HL-60/S4 (cell line): ENCODE measurements around the gene RHOB.

ENCODE experiments used
- in situ Hi-C: fragments of 300-500 bp; cut with MboI; formaldehyde crosslinking; loops from 2 replicates; pipeline ENCODE4 v1.14.3; 2022; ENCODE audit warnings: low sequenced_read_pairs

Gene RHOB

DNA sequence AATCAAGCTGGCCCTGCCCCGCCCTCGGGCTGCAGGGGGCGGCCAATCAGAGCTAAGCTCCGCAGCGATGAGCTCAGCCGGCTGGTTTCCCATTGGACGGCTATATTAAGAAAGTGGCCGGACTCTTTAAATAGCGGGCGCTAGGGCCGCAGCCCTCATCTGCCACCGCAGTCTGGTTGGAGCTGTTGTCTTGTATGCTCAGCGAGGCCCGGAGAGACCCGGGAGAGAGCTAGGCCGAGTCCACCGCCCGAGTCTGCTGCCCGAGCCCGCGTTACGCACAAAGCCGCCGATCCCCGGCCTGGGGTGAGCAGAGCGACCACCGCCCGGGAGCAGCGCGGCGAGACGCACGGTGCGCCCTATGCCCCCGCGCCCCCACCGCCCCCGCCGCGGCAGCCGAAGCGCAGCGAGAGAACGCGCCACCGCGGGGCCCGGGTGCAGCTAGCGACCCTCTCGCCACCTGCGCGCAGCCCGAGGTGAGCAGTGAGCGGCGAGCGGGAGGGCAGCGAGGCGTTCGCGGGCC is at the start of gene RHOB:
RHOB (plus strand) TSS at position 158 of the 520 bp plus-strand sequence. CDS start 392 bp downstream, outside the sequence.
- in situ Hi-C loops: loop anchor here (10.0 kb wide), 1 partner anchor 198 kb away; no protein-coding TSS in a partner anchor

DNA sequence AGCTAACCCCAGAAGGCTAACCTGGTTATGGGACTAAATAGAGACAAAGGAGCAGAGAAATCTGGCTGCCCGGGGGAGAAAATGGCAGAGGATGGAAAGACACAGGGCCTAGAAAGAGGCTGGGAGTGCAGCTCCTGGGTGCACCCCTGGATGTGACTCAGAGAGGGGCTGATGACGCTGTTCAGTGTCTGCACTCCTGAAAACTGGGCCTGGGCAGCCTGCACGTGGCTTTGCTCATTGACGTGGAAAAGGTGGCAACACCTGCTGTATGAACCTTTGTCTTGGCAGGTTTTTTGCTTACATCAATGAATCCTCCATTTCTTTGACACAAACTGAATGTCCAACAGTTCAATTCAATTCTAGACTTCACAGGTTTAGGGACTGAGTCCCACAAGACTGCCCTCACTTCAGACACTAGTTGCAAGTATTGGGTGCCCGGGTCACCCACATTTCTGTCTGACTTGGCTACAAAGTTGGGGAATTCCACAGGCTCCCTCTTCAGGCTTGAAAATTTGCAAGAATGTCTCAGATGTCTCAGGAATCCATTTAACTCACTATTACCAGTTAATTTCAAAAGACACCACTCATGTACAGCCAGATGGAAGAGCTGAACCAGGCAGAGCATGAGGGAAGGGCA is 48.9 kb upstream of the RHOB start:
- in situ Hi-C loops: no loop called here

DNA sequence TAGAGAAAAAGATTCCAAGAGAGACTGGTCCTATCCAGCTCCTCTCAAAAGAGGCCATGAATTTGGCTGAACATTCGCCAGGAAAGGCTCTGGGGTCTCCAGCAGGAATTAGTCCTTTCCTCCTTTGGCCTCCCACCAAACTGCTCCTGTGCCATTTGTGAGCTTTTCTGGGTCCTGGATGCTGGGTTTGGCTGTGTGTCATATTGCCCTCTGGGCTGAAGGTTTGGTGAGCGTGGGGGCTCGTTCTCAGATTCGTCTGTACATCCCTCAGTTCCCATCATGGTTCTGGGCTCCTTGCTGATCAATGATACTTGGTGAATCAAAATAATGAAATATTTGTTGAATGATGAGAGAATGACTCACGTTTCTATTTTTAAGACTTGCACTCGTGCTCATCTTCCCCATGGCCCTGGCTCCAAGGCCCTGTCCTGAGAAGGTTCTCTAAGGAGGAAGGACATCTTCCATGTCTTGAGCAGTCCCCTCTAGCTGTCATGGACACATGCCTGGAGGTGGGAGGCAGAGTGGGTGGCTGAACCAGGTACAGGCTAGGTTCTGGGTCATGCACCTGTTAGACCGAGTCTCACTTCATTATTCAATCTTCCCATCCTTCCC is 47.8 kb upstream of the RHOB start:
- in situ Hi-C loops: no loop called here

DNA sequence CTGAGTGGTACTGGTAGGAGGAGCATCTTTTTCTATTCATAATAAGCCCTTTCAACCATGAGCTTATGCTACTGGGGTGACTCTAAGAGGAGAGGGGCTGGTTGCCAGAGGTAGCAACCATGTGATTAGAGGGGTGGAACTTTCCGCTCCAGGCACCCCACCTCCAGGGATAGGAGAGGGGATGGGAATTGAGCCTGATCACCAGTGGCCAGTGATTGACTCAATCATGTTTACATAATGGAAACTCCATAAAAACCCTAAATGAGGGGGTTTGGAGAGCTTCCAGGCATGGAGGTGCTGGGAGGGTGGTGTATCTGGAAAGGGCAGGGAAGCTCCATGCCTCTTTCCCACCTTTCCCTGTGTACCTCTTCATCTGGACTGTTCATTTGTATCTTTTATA is 46.6 kb upstream of the RHOB start:
- in situ Hi-C loops: no loop called here

GRCh38 chr2:20400787-20401488 is 45.9 kb upstream of the RHOB start:
- in situ Hi-C loops: no loop called here

DNA sequence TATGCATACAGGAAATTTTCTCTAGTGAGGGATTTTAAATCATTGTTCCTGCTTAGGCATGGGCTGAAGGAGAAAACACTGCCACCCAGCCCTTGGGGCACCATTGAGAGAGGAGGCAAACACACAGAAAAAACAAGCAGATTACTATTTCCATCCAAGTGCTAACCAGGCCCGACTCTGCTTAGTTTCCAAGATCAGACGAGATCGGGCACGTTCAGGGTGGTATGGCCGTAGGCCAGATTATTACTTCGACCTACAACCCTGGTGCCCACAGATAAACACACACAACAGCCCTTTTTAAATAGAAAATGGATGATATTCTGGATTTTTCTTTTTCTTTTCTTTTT is 45.4 kb upstream of the RHOB start:
- in situ Hi-C loops: no loop called here

DNA sequence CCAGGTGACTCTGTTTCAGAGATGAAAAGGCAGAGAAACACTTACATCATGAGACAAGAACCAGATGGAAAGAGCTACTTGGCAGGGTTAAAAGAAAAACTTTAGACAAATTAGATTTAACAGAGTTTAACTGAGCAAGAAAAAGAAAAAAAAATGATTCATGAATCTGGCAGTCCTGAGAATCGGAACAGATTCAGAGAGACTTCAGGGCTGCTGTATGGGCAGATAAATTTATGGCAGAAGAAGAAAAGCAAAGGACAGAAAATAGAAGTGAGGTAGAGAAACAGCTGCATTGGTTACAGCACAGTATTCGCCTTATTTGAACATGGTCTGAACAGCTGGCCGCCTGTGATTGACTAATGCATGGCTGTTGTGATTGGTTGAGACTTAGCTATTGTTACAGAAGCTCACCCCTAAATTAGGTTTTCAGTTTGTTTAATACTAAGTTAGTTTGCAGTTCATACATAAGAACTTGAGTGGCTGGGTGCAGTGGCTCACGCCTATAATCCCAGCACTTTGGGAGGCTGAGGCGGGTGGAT is 43.0 kb upstream of the RHOB start:
- in situ Hi-C loops: no loop called here

GRCh38 chr2:20404950-20405349 is 41.9 kb upstream of the RHOB start:
- in situ Hi-C loops: no loop called here

GRCh38 chr2:20409039-20409438 is 37.8 kb upstream of the RHOB start:
- in situ Hi-C loops: no loop called here

GRCh38 chr2:20410556-20411277 is 36.2 kb upstream of the RHOB start:
- in situ Hi-C loops: loop anchor here (10.0 kb wide), 1 partner anchor 234 kb away; no protein-coding TSS in a partner anchor

GRCh38 chr2:20411361-20411894 is 35.4 kb upstream of the RHOB start:
- in situ Hi-C loops: loop anchor here (10.0 kb wide), 1 partner anchor 233 kb away; no protein-coding TSS in a partner anchor

- in situ Hi-C loops: loop anchor here (10.0 kb wide), 1 partner anchor 230 kb away; no protein-coding TSS in a partner anchor
Observed at GRCh38 chr2:20414806-20415205, 32.1 kb upstream of the RHOB start.

- in situ Hi-C loops: loop anchor here (10.0 kb wide), 1 partner anchor 229 kb away; no protein-coding TSS in a partner anchor
Observed at GRCh38 chr2:20415511-20415918, 31.4 kb upstream of the RHOB start.

GRCh38 chr2:20416723-20417122 is 30.2 kb upstream of the RHOB start:
- in situ Hi-C loops: loop anchor here (10.0 kb wide), 1 partner anchor 228 kb away; no protein-coding TSS in a partner anchor

GRCh38 chr2:20417230-20417821 is 29.5 kb upstream of the RHOB start:
- in situ Hi-C loops: loop anchor here (10.0 kb wide), 1 partner anchor 227 kb away; no protein-coding TSS in a partner anchor

DNA sequence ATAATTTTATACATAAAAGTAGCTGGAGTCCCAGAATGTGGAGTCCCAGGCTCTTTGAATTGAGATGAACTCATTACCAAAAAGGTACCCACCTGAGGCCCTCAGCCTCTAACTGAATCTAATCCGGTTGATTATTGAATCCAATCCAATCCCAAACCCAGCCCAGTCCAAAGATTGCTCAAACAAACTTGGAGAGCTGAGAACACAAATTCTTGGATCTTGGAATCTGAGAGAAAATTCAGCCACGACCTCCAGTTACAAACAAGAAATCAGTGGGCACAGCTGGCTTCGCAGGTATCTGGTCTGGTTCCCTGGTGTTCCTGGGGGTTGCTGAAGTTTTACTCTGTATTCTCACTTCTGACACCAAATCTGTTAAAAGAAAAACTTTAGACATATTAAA is 28.4 kb upstream of the RHOB start:
- in situ Hi-C loops: loop anchor here (10.0 kb wide), 1 partner anchor 226 kb away; no protein-coding TSS in a partner anchor

DNA sequence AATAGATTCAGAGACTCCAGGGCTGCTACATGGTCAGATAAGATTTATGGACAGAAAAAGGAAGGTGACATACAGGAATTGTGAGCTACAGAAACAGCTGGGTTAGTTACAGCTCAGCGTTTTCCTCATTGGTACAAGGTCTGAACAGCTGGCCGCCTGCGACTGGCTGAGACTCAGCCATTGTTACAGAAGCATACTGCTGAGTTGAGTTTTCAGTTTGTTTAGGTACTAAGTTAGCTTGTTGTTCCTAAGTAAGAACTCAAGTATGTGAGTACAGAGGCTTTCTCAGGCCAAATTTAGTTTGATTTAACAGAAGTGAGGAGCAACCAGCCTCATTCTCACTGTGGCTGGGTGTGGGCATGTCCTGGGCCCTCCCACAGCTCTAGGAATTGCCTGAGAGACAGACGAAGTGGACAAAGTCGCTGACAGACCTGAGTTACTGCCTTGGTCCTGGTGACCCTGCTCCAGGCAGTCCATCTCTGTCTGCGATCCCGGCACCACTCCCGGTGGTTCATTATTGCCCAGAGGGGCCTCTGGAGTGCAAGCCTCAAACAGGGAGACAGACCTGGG is 27.8 kb upstream of the RHOB start:
- in situ Hi-C loops: loop anchor here (10.0 kb wide), 1 partner anchor 226 kb away; no protein-coding TSS in a partner anchor

GRCh38 chr2:20419752-20420151 is 27.1 kb upstream of the RHOB start:
- in situ Hi-C loops: loop anchor here (10.0 kb wide), 1 partner anchor 225 kb away; no protein-coding TSS in a partner anchor

GRCh38 chr2:20421336-20421987 is 25.4 kb upstream of the RHOB start:
- in situ Hi-C loops: no loop called here
